DMS53 treated with DMSO at 0.1 percent for 48 hours (cell line): ENCODE results near the gene SBF2.

Experiments
- DNase-seq: peaks from one replicate; lab custom pipeline; 2025; ENCODE audit not compliant: unreplicated experiment; lab: John Stamatoyannopoulos, UW

The SBF2 gene

GRCh38 chr11:9825315-9825714, 468.7 kb downstream of the SBF2 start:
- DNase-seq: no peak

GRCh38 chr11:9823887-9824385, 470.1 kb downstream of the SBF2 start:
- no peak for DNase-seq

GRCh38 chr11:9823439-9823838, 470.6 kb downstream of the SBF2 start:
- no peak for DNase-seq

GRCh38 chr11:9821008-9821752, 472.8 kb downstream of the SBF2 start:
- no peak for DNase-seq

- no peak for DNase-seq
Observed at GRCh38 chr11:9820260-9820659, 473.8 kb downstream of the SBF2 start.

GRCh38 chr11:9817191-9817590, 476.8 kb downstream of the SBF2 start:
- DNase-seq: no peak

GRCh38 chr11:9815486-9816136, 478.4 kb downstream of the SBF2 start:
- no peak for DNase-seq

- DNase-seq: no peak
Observed at GRCh38 chr11:9814108-9814507, 479.9 kb downstream of the SBF2 start.

GRCh38 chr11:9808943-9809342, 485.1 kb downstream of the SBF2 start:
- DNase-seq: no peak

- no peak for DNase-seq
Observed at GRCh38 chr11:9806946-9807687, 486.9 kb downstream of the SBF2 start.

GRCh38 chr11:9804419-9804902, 489.6 kb downstream of the SBF2 start:
- DNase-seq: no peak

GRCh38 chr11:9803685-9804418, 490.2 kb downstream of the SBF2 start:
- DNase-seq: no peak

GRCh38 chr11:9802291-9802861, 491.6 kb downstream of the SBF2 start:
- DNase-seq: no peak

GRCh38 chr11:9799886-9800285, 494.1 kb downstream of the SBF2 start:
- no peak for DNase-seq

GRCh38 chr11:9797300-9797699, 496.7 kb downstream of the SBF2 start:
- no peak for DNase-seq

- no peak for DNase-seq
Observed at GRCh38 chr11:9796854-9797253, 497.2 kb downstream of the SBF2 start.

GRCh38 chr11:9796266-9796665, 497.8 kb downstream of the SBF2 start:
- DNase-seq: no peak

GRCh38 chr11:9790703-9791102, 503.3 kb downstream of the SBF2 start:
- DNase-seq: no peak

GRCh38 chr11:9789910-9790309, 504.1 kb downstream of the SBF2 start:
- DNase-seq: no peak

GRCh38 chr11:9787981-9788521, 506.0 kb downstream of the SBF2 start:
- no peak for DNase-seq
